NCI-H2107 treated with DMSO at 0.1 percent for 48 hours (cell line): ENCODE measurements around the gene EVL.
"Not testable (repeated sequence)": the region's sequence is repeated elsewhere in the genome, so short reads cannot be mapped to it uniquely, and the experiment has no call there.

Source experiments
- DNase-seq: peaks from one replicate; lab custom pipeline; 2025; ENCODE audit not compliant: unreplicated experiment; lab: John Stamatoyannopoulos, UW

Gene EVL

GRCh38 chr14:100159094-100159864 lies 94.1 kb downstream of the EVL start, which contains the start of gene DEGS2:
Gene DEGS2, minus strand, starts transcription at chr14:100159645. Its CDS starts 58 bp downstream, at chr14:100159587.
- peak; percentile 65 for DNase-seq

GRCh38 chr14:100159865-100160533 lies 94.8 kb downstream of the EVL start:
- DNase-seq, result no peak

GRCh38 chr14:100160534-100160916 lies 95.3 kb downstream of the EVL start:
- DNase-seq, result no peak

- no peak for DNase-seq
Measured at GRCh38 chr14:100165376-100165775, 100.2 kb downstream of the EVL start.

GRCh38 chr14:100165831-100166440 lies 100.7 kb downstream of the EVL start:
- no peak for DNase-seq

- DNase-seq, result no peak
Measured at GRCh38 chr14:100168506-100168905, 103.3 kb downstream of the EVL start.

- no peak for DNase-seq
Measured at GRCh38 chr14:100170880-100171279, 105.7 kb downstream of the EVL start.

GRCh38 chr14:100172811-100173210 lies 107.6 kb downstream of the EVL start:
- no peak for DNase-seq

GRCh38 chr14:100173353-100173752 lies 108.1 kb downstream of the EVL start:
- no peak for DNase-seq

- DNase-seq, result no peak
Measured at GRCh38 chr14:100176811-100177327, 111.6 kb downstream of the EVL start.

- DNase-seq, result no peak
Measured at GRCh38 chr14:100178691-100179090, 113.5 kb downstream of the EVL start.

GRCh38 chr14:100180671-100181070 lies 115.4 kb downstream of the EVL start:
- DNase-seq, result not testable (repeated sequence)

GRCh38 chr14:100181876-100182551 lies 116.8 kb downstream of the EVL start:
- DNase-seq, result not testable (repeated sequence)

GRCh38 chr14:100187247-100187833 lies 122.1 kb downstream of the EVL start:
- DNase-seq, result peak; percentile 46

GRCh38 chr14:100188392-100189030 lies 123.3 kb downstream of the EVL start:
- DNase-seq, result no peak

- DNase-seq, result no peak
Measured at GRCh38 chr14:100190126-100190525, 124.9 kb downstream of the EVL start.

- DNase-seq, result no peak
Measured at GRCh38 chr14:100191584-100192249, 126.5 kb downstream of the EVL start.

GRCh38 chr14:100192250-100192671 lies 127.0 kb downstream of the EVL start:
- no peak for DNase-seq

GRCh38 chr14:100192672-100193416 lies 127.6 kb downstream of the EVL start:
- peak; percentile 98 for DNase-seq
